GM18868 (cell line): ENCODE measurements around the gene KLF9.

Source experiments
- ATAC-seq: cut with Tn5 transposase; IDR thresholded peaks from one replicate; pipeline ENCODE4 v1.9.1; 2021; ENCODE audit warnings: mild to moderate bottlenecking, moderate library complexity; ENCODE audit not compliant: unreplicated experiment

KLF9 gene

GRCh38 chr9:70367305-70367930 lies 47.0 kb downstream of the KLF9 start:
- no peak for ATAC-seq

DNA sequence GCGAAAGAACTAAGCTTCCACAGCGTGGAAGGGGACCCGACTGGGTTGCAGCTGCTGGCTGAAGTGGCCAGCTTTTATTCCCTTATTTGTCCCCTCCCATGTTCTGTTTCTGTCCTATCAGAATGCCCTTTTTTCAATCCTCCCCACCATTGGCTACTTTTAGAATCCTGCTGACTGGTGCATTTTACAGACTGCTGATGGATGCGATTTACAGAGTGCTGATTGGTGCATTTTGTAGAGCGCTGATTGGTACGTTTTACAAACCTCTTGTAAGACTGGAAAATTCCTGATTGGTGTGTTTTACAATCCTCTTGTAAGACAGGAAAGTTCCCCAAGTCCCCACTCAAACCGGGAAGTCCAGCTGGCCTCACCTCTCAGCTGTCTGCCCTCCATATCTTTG lies 50.7 kb downstream of the KLF9 start:
- no peak for ATAC-seq

DNA sequence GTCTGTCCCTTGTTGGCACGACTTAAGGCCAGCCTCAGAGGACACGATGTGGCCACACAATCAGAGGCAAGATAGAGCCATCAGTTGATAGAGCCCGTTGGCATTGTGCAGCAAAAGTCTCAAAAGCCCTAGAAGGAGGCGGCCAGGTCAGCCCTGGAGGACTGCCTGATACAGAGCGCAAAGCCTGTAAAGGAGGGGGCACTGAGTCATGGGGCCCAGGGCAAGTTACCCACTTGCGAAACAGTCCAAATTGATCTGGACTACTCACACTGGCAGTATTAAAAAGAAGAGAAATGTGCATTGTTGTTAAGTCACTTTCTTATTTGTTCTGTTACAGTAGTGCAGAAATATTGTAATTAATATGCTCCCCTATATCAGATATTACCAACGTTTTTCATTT lies 51.5 kb downstream of the KLF9 start:
- no peak for ATAC-seq

- ATAC-seq = no peak
Observed at GRCh38 chr9:70355801-70356200, 58.7 kb downstream of the KLF9 start.

DNA sequence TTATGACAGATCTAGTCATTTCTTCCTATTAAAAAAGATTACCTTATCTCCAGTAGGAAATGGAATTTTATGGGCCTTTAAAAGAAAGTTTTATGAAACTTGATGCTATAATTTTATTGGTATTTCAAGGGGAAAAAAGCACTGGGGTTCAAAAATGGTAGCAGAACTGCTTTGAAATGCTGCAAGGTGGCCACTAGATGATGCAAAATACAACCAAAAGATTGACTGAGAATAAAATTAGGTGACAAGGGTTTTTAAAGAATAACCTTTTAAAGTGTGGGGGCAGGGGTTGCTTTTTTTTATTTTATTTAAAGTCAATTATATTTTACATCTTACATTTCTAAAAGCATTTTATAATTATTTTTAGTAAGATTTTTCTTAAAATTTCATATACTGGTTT lies 61.7 kb downstream of the KLF9 start:
- ATAC-seq = no peak

DNA sequence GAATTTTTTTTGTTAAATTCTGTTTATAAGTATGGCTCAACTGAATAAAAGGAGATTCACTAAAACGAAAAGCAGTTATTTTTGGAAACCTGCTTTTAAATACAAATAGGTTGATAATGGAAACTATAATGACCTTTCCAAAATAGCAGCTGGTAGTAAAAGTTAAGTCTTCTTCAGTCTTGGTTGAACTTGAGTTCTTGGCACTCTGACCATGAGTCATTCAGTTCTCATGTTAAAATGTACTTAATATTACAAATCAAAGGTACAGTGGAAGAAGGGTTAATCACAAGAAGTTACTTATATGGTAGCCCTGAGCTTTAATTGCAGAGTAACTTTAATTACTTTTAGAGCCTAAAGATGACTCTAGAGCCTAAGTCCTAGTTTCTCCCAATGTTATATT lies 62.1 kb downstream of the KLF9 start:
- ATAC-seq = no peak

DNA sequence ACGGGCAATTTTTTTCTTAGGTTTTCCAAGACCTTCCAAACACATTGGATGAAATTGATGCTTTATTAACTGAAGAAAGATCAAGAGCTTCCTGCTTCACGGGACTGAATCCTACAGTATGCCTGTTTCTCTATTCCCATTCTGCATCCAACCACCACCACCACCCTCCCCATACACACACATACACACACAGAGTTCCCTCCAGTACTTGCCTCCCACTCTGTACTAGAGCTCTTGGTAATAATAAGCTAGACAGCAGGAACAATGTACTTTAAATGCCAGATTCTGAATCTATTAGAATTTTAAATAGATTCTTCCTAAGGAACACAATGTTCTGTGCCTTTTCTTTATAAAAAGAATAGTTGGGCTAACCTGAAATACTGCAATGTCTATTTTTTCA lies 67.4 kb downstream of the KLF9 start:
- no peak for ATAC-seq

DNA sequence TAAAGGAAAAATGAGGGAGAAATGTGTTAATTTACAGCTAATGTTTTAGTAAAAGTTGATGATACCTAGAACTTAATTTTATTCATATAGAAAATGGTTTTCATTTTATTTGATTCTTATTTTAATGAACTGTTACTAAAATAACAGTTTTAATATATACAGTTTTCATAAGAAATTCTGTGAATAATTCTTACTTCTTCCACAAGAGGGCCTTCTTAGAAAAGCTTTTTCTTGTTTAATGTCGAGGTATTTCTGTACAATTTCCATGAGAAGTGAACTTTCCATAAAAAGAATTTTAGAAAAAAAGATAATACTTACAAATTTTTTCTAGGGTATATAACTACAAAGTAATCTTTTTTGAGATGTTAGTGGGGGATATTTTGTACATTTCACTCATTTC lies 73.9 kb downstream of the KLF9 start:
- no peak for ATAC-seq
